Liver (tissue), 9 donors: Measurements from ENCODE around the gene ZNF761. TPM values are rescaled to one million over a fixed set of nuclear protein-coding genes. Genes with fewer than 3 reads are reported as not detected.
"Not testable (repeated sequence)": the region's sequence is repeated elsewhere in the genome, so short reads cannot be mapped to it uniquely, and the experiment has no call there.

ENCODE experiments used
- DNase-seq: peaks from one replicate; pipeline ENCODE4 v3.0.0-alpha.2; 2017; ENCODE audit warnings: low spot score
- H3K27ac ChIP-seq, 2 donors: one replicate each; pipeline ENCODE4 v1.7.0; 2013; ENCODE audit warnings: inconsistent platforms in 2 of 2, low read length in 2 of 2, control low read depth in 1 of 2, low read depth in 1 of 2, mild to moderate bottlenecking in 1 of 2
- H3K27me3 ChIP-seq, 4 donors: one replicate each; pipeline versions ENCODE4 v1.6.1 to v1.7.0; 2013; ENCODE audit warnings: low read length in 3 of 4, inconsistent platforms in 1 of 4, mild to moderate bottlenecking in 1 of 4, moderate library complexity in 1 of 4; ENCODE audit not compliant: control insufficient read depth in 4 of 4, insufficient read depth in 4 of 4
- H3K36me3 ChIP-seq, 4 donors: one replicate each; pipeline versions ENCODE4 v1.6.1 to v1.7.0; 2013; ENCODE audit warnings: low read length in 3 of 4, mild to moderate bottlenecking in 3 of 4, low read depth in 1 of 4, moderate library complexity in 1 of 4; ENCODE audit not compliant: control insufficient read depth in 4 of 4, insufficient read depth in 3 of 4
- H3K4me1 ChIP-seq, 4 donors: one replicate each; pipeline versions ENCODE4 v1.6.1 to v1.7.0; 2013; ENCODE audit warnings: low read length in 3 of 4, mild to moderate bottlenecking in 3 of 4, moderate library complexity in 1 of 4; ENCODE audit not compliant: control insufficient read depth in 4 of 4, insufficient read depth in 4 of 4
- H3K4me3 ChIP-seq, 3 donors: one replicate each; pipeline versions ENCODE4 v1.6.1 to v1.7.0; 2013; ENCODE audit warnings: low read length in 3 of 3, control low read depth in 1 of 3, low read depth in 1 of 3, mild to moderate bottlenecking in 1 of 3
- H3K9ac ChIP-seq, 2 donors: one replicate each; pipeline ENCODE4 v1.7.0; 2013; ENCODE audit warnings: low read length in 2 of 2, mild to moderate bottlenecking in 2 of 2, moderate library complexity in 2 of 2, control low read depth in 1 of 2, low read depth in 1 of 2
- H3K9me3 ChIP-seq, 4 donors: one replicate each; pipeline versions ENCODE4 v1.6.1 to v1.7.0; 2013; ENCODE audit warnings: low read length in 3 of 4; ENCODE audit not compliant: control insufficient read depth in 4 of 4
- FOXA2 ChIP-seq: IDR thresholded peaks from 2 replicates; pipeline ENCODE4 v1.6.1; 2016; ENCODE audit warnings: antibody characterized with exemption
- JUND ChIP-seq, 2 donors: IDR thresholded peaks; 2 replicates each; pipeline ENCODE4 v1.6.1; 2016; ENCODE audit warnings: antibody characterized with exemption in 2 of 2
- TAF1 ChIP-seq: conservative IDR thresholded peaks from 2 replicates; pipeline ENCODE4 v1.6.1; 2016; ENCODE audit warnings: antibody characterized with exemption, mild to moderate bottlenecking
- WGBS: extraction: QIAGEN DNeasy Blood & Tissue Kit; methylation state at CpG from one replicate; pipeline ENCODE4 v1.1.7; 2013; 5-methylcytosine and 5-hydroxymethylcytosine counted together
- polyA plus RNA-seq, 2 donors: library from polyadenylated mRNA; stranded (reverse) in 1 of 2; unstranded in 1 of 2; fragments of 200-250 nt in 1 of 2; fragments of >200 nt in 1 of 2; fragmentation: Nextera tagmentation in 1 of 2; extraction: Ambion mirVana in 1 of 2; gene quantifications; one replicate each; pipeline versions ENCODE4 v1.2.1 to v1.2.3, GENCODE V29; 2013 to 2015
- total RNA-seq, 2 donors: library from RNA; depleted of rRNA; stranded (reverse); fragments of >200 nt; gene quantifications; one replicate each; pipeline ENCODE4 v1.2.3, GENCODE V29; 2014
- TF ChIP-seq, protein P1 (sequence below): IDR thresholded peaks from 2 replicates; pipeline ENCODE4 v1.6.1; 2016; ENCODE audit warnings: antibody characterized with exemption
- TF ChIP-seq, protein P2 (sequence below): fragments of 150-350 bp; IDR thresholded peaks from 2 replicates; pipeline ENCODE4 v1.5.1; 2017; ENCODE audit warnings: improper control_type of control experiment, low read depth, low read length; ENCODE audit not compliant: missing input control
- donor health status: healthy.
- donor health status: healthy.
- donor health status: healthy.
- donor health status: healthy.
- donor health status: healthy.

Gene ZNF761
- total and polyA plus RNA-seq, 4 donors, result 2.7 to 6.3 (median 5.1) TPM

- H3K4me3 ChIP-seq, result no peak overlapping the region
- peaks cover 6 to 23% (median 12%) of the 10 kb centered on the region in 4 donors for H3K36me3 ChIP-seq
- 52% methylated on average over 1 of the region's 1 CpG for WGBS
- no peak overlapping the region for H3K27ac ChIP-seq
- no peak for TF ChIP-seq TAF1
- TF ChIP-seq FOXA2, result no peak
- TF ChIP-seq JUND (IDR thresholded peaks at IDR 0.05), result no peak
- TF ChIP-seq, protein P1, sequence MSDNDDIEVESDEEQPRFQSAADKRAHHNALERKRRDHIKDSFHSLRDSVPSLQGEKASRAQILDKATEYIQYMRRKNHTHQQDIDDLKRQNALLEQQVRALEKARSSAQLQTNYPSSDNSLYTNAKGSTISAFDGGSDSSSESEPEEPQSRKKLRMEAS, result no peak
- H3K27me3 ChIP-seq, result no peaks in the 10 kb centered on the region
- no peak overlapping the region for H3K9ac ChIP-seq
- peaks cover 0 to 16% (median 9%) of the 10 kb centered on the region in 4 donors for H3K4me1 ChIP-seq
- peaks cover 0 to 13% (median 8%) of the 10 kb centered on the region in 4 donors for H3K9me3 ChIP-seq
- no peak for DNase-seq
These were observed 35.3 kb upstream of the ZNF761 start for GRCh38 chr19:53396525-53396868.

DNA sequence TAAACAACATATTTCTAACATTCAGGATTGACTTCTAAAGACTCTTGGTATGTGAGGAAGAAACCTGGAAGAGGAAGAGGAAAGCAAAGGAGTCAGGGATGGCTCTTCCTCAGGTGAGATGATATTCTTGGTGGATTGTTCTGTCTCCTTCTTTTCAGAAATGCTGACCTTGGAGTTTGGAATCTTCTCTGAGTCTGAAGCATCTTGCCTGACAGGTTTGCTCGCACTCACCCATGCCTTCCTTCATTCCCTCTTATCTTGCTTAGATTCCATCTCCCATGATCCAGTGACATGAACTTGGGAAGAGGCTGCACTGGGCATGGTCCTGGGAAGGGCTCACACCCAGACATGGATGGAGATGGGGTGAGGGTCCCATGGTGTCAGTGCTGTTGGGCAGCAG lies 33.9 kb upstream of the ZNF761 start:
- Histone ChIP-seq H3K36me3 (peaks cover 14 to 33% (median 19%) of the 10 kb centered on the region in 4 donors), H3K4me1 (peaks cover 0 to 16% (median 9%) of the 10 kb centered on the region in 4 donors), H3K9me3 (peaks cover 0 to 17% (median 9%) of the 10 kb centered on the region in 4 donors)
- not testable (repeated sequence) for H3K27ac ChIP-seq, H3K4me3 ChIP-seq, H3K9ac ChIP-seq, H3K27me3 ChIP-seq, DNase-seq
- 95% methylated on average over 1 of the region's 1 CpG for WGBS

DNA sequence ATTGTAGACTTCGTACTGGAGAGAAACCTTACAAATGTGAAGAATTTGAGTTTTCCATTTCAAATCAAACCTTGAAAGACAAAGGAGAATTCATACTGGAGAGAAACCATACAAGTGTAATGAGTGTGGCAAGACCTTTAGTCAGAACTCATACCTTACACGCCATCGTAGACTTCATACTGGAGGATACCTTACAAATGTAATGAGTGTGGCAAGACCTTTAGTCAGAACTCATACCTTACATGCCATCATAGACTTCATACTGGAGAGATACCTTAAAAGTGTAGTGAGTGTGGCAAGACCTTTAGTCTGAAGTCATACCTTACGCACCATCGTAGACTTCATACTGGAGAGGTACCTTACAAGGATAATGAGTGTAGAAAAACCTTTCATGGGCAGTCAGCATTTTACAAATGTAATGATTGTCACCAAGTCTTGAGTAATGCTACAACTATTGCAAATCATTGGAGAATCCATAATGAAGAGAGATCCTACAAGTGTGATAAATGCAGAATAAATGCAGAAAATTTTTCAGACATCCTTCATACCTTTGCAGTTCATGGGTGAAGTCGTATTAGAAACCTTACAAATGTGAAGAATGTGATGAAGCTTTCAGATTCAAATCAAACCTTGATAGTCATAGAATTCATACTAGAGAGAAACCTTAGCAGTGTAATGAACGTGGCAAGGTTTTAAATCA lies 22.1 kb upstream of the ZNF761 start:
- no peak for TF ChIP-seq TAF1
- TF ChIP-seq, protein P2, sequence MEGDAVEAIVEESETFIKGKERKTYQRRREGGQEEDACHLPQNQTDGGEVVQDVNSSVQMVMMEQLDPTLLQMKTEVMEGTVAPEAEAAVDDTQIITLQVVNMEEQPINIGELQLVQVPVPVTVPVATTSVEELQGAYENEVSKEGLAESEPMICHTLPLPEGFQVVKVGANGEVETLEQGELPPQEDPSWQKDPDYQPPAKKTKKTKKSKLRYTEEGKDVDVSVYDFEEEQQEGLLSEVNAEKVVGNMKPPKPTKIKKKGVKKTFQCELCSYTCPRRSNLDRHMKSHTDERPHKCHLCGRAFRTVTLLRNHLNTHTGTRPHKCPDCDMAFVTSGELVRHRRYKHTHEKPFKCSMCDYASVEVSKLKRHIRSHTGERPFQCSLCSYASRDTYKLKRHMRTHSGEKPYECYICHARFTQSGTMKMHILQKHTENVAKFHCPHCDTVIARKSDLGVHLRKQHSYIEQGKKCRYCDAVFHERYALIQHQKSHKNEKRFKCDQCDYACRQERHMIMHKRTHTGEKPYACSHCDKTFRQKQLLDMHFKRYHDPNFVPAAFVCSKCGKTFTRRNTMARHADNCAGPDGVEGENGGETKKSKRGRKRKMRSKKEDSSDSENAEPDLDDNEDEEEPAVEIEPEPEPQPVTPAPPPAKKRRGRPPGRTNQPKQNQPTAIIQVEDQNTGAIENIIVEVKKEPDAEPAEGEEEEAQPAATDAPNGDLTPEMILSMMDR, result no peak
- Histone ChIP-seq H3K4me1 (no peaks in the 10 kb centered on the region), H3K9ac (no peak overlapping the region), H3K27ac (no peak overlapping the region), H3K4me3 (peak overlapping the region in 2 of 3 donors; percentile 38 to 58), H3K27me3 (no peaks in the 10 kb centered on the region), H3K36me3 (peaks cover 5 to 36% (median 23%) of the 10 kb centered on the region in 4 donors), H3K9me3 (peaks cover 25 to 65% (median 52%) of the 10 kb centered on the region in 4 donors)
- DNase-seq, result no peak
- 85% methylated on average over 7 of the region's 7 CpGs for whole genome bisulfite sequencing

- not testable (repeated sequence) for DNase-seq, H3K27ac ChIP-seq, H3K4me3 ChIP-seq, H3K9ac ChIP-seq, H3K36me3 ChIP-seq, H3K27me3 ChIP-seq, H3K4me1 ChIP-seq
- 45% methylated on average over 11 of the region's 11 CpGs for WGBS
- H3K9me3 ChIP-seq, result peaks cover 6 to 25% (median 13%) of the 10 kb centered on the region in 4 donors
These were observed 11.1 kb upstream of the ZNF761 start for GRCh38 chr19:53420520-53421315.
